Measurements from ENCODE around the gene USH2A.

Gene USH2A

GRCh38 chr1:216281757-216282156, 141.5 kb downstream of the USH2A start:
- no peak for DNase-seq (ENCODE audit: low read depth in 2 of 2)

- DNase-seq (ENCODE audit: low read depth in 2 of 2): no peak
These were observed 153.0 kb downstream of the USH2A start for GRCh38 chr1:216270086-216270773.

- DNase-seq (ENCODE audit: low read depth in 2 of 2): no peak
These were observed 161.6 kb downstream of the USH2A start for GRCh38 chr1:216261631-216262030.

GRCh38 chr1:216258856-216259255, 164.4 kb downstream of the USH2A start:
- no peak for DNase-seq (ENCODE audit: low read depth in 2 of 2)

- no peak for DNase-seq (ENCODE audit: low read depth in 2 of 2)
These were observed 164.9 kb downstream of the USH2A start for GRCh38 chr1:216258386-216258785.

- no peak for DNase-seq (ENCODE audit: low read depth in 2 of 2)
These were observed 172.4 kb downstream of the USH2A start for GRCh38 chr1:216250861-216251260.

- DNase-seq (ENCODE audit: low read depth in 2 of 2): no peak
These were observed 174.6 kb downstream of the USH2A start for GRCh38 chr1:216248628-216249027.

GRCh38 chr1:216247937-216248336, 175.3 kb downstream of the USH2A start:
- DNase-seq (ENCODE audit: low read depth in 2 of 2): no peak

- no peak for DNase-seq (ENCODE audit: low read depth in 2 of 2)
These were observed 176.6 kb downstream of the USH2A start for GRCh38 chr1:216246577-216247203.

- DNase-seq (ENCODE audit: low read depth in 2 of 2): no peak
These were observed 184.4 kb downstream of the USH2A start for GRCh38 chr1:216238844-216239243.

GRCh38 chr1:216237927-216238542, 185.2 kb downstream of the USH2A start:
- no peak for DNase-seq (ENCODE audit: low read depth in 2 of 2)

- DNase-seq (ENCODE audit: low read depth in 2 of 2): no peak
These were observed 199.0 kb downstream of the USH2A start for GRCh38 chr1:216224233-216224632.

- DNase-seq (ENCODE audit: low read depth in 2 of 2): no peak
These were observed 199.8 kb downstream of the USH2A start for GRCh38 chr1:216223486-216223885.

- no peak for DNase-seq (ENCODE audit: low read depth in 2 of 2)
These were observed 201.0 kb downstream of the USH2A start for GRCh38 chr1:216222288-216222687.

GRCh38 chr1:216221260-216221700, 202.0 kb downstream of the USH2A start:
- peak; percentile 61 to 68 for DNase-seq (ENCODE audit: low read depth in 2 of 2)

GRCh38 chr1:216216305-216216704, 206.9 kb downstream of the USH2A start:
- no peak for DNase-seq (ENCODE audit: low read depth in 2 of 2)

- no peak for DNase-seq (ENCODE audit: low read depth in 2 of 2)
These were observed 208.1 kb downstream of the USH2A start for GRCh38 chr1:216215169-216215568.

GRCh38 chr1:216212826-216213225, 210.4 kb downstream of the USH2A start:
- no peak for DNase-seq (ENCODE audit: low read depth in 2 of 2)

- no peak for DNase-seq (ENCODE audit: low read depth in 2 of 2)
These were observed 213.2 kb downstream of the USH2A start for GRCh38 chr1:216210081-216210480.

- DNase-seq (ENCODE audit: low read depth in 2 of 2): no peak
These were observed 214.1 kb downstream of the USH2A start for GRCh38 chr1:216209125-216209524.

GRCh38 chr1:216207154-216207553, 216.1 kb downstream of the USH2A start:
- DNase-seq (ENCODE audit: low read depth in 2 of 2): no peak

- no peak for DNase-seq (ENCODE audit: low read depth in 2 of 2)
These were observed 218.1 kb downstream of the USH2A start for GRCh38 chr1:216205176-216205575.

- no peak for DNase-seq (ENCODE audit: low read depth in 2 of 2)
These were observed 221.3 kb downstream of the USH2A start for GRCh38 chr1:216201946-216202345.
